ENCODE measurements around the gene HP.
"Not testable (repeated sequence)": the region's sequence is repeated elsewhere in the genome, so short reads cannot be mapped to it uniquely, and the experiment has no call there.

HP gene

DNA sequence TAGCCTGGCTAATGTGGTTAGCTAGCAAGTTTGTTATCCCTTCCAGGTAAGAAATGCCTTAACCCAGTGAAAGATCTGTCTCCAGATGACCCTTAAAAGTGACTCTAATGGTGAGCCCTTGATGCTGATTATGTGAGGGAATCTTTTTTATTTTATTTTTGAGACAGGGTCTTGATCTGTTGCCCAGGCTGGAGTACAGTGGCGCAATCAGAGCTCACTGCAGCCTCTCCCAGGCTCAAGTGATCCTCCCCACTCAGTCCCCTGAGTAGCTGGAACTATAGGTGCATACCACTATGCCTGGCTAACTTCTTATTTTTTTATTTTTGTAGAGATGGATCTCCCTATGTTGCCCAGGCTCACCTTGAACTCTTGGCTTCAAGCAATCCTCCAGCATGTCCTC, 10.8 kb upstream of the HP start:
- no peak for DNase-seq

DNA sequence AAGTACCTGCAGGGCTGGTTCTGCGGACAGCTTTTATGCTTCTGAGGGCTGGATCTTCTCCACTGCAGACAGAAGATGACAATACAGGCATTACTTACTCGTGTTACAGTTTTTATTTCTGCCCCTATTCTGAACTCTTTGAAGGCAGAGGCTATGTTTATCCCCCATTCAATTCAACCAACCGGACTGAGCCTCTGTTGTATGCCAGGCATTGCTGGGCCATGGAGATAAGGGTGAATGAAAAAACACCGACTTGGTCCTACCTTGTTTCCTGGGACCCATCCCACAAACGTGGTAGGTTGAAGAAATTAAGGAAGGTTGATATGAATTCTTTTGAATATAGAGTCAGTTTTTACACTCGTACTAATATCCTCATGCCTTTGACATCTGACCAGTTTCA, 10.0 kb upstream of the HP start:
- no peak for DNase-seq

DNA sequence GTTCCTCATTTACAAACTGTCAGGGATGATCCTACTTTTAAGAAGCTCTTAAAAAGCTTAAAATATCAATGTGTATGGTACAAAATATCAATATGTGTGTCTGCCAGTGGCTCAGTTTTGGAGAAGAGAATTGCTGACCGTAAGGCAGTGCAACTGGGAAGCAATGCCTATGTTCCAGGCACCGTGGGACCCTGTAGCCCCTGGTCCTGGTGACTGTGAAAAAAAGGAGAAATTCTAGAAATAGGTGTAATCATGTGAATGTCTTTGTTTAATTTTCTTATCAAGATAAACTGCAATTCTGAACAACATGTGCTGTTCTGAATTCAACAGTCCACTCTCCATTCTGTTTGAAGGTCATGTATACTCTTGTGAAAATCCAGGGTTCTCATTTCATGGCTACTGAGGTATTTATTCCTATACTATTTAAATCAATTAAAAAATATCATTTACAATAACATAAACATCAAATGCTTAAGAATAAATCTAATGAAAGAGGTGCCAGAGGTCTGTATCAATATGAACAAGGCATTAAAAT, 9.4 kb upstream of the HP start:
- DNase-seq: no peak

DNA sequence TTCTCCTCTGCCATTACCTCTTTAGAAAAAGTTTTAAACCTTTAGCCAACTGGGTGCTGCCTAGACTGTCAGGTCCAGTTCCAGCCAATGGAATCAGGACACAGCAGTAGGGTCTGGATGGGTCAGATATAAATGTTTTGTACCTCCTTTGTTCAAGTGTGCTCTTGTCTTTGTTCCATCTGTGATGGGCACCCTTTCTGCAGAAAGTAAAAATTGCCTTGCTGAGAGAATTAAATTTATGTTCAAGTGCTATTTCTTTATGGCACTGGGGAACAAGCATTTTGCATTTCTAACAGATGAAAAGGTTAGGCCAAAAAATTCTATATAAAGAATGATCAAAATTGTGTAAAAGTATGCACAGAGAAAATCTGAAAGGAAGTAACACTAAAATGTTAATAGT, 5.2 kb upstream of the HP start:
- DNase-seq: no peak

DNA sequence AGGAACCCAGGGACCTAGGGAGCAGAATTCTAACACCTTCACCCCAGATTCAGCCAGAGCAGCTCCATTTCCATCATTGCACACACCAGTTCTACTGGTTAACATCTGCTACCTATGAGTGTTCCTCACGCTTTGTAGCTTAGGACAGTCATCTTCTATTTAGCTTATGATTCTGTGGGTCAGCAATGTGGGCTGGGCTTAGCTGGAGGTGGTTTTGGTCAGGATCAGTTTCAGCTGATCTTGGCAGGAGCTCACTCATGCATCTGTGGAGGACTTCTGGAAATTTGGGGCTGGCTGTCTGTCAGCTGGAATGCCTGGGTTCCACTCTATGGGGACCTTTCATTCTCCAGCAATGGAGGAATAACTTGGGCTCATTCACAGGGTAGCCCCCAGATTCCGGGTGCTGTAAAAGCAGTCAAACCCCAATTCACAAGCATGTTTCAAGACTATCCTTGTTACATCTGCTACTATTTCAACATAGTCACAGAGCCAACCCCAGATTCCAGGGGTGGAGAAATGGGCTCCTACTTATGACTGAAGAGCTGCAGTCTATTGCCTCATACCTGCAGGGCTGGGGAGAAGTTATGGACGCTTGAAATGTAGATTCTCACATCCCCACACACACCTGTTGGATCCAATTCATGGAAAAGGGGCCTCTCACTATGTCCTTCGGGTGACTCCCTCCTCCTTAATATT, 3.4 kb upstream of the HP start:
- DNase-seq: no peak

DNA sequence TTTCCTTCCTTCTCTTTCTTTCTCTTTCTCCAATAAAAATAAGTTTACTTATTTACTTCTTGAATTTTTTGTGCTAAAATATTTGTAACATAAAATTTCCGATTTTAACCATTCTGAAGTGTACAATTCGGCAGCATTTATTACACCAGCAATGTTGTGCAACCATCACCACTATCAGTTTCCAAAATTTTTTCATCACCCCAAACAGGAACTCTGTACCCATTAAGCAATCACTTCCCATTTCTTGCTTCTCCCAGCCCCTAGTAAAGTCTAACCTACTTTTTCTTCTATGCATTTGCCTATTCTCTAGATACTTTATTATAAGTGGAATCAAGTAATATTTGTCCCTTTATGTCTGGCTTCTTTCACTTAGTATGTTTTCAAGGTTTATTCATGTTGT, 2.5 kb upstream of the HP start:
- DNase-seq: no peak

DNA sequence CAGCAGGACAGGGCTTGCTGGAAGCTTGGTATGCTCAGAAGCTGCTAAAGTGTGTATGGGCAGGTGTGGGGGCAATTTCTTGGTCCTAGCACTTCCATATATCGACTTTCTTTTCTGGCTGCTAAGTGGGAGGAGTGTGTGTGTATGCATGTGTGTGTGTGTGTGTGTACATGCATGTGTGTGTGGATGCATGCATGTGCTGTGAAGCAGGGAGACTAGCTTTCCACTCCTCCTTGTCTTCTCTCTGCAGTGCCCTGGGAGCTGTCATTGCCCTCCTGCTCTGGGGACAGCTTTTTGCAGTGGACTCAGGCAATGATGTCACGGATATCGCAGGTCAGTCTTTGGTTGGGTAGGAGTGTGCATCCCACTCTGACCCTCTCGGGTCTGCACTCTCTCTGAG, 1.6 kb downstream of the HP start:
- no peak for DNase-seq

DNA sequence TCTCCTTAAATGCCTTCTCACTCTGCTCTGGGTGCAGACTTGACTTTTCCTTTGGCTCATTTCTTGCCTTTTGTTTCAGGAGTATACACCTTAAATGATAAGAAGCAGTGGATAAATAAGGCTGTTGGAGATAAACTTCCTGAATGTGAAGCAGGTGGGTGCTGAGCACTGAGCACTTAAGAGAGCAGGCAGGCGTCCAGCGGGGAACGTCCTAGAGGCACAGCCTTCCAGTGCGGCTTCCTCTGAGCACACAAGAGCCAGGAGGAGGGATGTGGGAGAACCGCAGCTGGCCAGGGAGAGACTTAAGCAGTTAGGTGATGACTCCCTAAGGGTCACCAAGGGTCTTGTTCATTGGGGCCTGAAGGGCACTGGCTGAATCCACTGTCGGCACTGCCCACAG, 3.0 kb downstream of the HP start:
- DNase-seq: not testable (repeated sequence)

DNA sequence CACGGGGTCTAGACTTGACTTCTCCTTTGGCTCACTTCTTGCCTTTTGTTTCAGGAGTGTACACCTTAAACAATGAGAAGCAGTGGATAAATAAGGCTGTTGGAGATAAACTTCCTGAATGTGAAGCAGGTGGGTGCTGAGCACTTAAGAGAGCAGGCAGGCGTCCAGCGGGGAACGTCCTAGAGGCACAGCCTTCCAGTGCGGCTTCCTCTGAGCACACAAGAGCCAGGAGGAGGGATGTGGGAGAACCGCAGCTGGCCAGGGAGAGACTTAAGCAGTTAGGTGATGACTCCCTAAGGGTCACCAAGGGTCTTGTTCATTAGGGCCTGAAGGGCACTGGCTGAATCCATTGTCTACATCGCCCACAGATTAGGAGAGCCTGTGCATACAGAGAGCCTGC, 4.8 kb downstream of the HP start:
- DNase-seq: not testable (repeated sequence)

DNA sequence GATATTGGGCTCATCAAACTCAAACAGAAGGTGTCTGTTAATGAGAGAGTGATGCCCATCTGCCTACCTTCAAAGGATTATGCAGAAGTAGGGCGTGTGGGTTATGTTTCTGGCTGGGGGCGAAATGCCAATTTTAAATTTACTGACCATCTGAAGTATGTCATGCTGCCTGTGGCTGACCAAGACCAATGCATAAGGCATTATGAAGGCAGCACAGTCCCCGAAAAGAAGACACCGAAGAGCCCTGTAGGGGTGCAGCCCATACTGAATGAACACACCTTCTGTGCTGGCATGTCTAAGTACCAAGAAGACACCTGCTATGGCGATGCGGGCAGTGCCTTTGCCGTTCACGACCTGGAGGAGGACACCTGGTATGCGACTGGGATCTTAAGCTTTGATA, 6.1 kb downstream of the HP start:
- no peak for DNase-seq

DNA sequence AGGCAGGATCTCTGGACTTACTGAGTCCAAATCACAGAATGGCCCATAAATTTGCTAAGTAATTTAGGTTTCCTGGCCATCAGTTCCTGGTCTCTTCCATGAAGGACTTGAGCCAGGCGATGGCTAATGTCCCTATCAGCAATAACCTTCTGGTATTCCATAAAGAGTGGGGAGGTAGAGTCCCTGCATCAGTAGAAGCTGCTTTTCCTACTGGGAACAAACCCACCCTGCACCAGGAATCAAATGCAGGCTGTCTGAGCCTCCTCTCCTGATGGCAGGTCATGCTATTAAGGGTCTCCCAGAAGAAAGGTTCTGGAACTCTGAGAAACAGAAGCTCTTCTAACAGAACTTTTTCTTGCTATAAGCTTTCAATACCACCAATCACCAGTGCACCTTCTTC, 7.3 kb downstream of the HP start:
- DNase-seq: no peak

DNA sequence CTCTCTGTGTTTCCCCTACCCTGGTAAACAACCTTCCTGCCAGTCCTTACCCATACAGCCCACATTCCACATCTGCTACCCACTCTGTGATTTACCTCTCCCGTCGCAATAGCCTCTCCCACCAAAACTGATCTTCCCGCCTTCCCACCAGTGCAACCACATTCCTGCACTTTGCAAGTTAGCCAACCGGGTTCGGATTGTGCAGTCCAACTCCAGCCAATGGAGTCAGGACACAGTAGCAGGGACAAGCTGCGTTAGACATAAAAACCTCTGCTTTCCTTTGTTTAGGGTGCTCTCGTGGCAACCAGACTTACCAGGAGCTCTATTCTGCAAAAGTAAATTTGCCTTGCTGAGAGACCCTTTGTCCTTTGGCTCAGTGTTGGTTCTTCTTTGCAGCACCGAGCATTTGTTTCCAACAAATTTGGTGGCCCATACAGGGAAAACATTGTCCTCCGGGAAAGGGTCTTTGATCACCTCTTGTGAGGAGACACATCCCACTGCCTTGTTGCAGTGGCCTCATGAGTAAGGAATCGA, 10.1 kb downstream of the HP start:
- DNase-seq: no peak

DNA sequence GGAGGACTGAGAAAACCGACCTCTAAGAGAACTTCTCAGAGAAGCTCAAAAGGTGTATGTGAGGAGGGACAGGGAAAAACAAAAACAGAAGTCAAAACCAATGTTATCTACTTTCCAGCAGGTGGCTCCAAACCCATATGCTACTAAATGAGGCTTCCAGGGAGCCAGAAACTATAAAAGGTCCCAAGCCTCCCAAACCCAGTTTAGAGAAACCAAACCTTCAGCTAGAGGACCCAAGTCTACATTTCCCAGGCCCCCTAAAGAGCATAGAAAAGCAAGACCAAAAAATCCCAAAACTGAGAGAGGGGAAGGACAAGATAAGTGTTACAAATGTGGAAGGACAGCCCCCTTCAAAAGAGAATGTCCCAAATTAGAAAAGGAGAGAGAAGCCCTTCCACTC, 12.4 kb downstream of the HP start:
- no peak for DNase-seq

DNA sequence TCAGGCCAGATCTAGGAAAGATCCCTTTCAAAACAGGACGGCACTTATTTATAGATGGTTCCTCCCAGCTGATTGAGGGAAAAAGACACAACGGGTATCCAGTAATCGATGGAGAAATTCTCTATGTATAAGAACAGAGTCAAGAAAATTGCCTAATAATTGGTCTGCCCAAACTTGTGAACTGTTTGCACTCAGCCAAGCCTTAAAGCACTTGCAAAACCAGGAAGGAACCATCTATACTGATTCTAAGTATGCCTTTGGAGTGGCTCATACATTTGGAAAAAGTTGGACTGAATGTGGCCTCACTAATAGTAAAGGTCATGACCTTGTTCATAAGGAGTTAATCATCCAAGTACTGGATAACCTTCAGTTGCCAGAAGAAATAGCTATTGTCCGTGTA, 14.6 kb downstream of the HP start:
- no peak for DNase-seq

DNA sequence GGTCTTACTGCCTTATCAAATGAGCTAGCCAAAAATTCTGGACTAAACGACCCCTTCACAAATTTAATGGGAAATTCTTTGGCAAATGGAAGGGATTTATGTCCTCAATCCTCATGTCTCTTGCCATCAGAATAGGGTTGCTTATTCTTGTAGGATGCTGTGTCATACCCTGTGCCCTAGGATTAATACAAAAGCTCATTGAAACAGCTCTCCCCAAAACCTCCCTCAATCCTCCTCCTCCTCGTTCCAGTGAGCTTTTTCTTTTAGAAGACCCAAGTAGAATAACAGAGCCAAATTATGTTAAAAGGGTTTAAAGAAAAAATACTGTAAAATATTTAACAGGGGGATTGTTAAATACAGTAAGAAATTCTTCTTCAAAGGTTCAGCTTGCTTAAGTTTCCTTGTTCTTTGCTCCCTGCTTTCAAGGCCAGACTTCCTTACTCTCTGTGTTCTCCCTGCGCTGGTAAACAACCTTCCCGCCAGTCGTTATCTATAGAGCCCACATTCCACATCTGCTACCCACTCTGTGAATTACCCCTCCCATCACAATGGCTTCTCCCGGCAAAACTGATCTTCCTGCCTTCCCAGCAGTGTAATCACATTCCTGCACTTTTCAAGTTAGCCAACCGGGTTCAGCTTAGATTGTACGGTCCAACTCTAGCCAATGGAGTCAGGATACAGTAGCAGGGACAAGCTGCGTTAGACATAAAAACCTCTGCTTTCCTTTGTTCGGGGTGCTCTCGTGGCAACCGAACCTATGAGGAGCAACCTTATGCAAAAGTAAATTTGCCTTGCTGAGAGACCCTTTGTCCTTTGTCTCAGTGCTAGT, 18.4 kb downstream of the HP start:
- DNase-seq: no peak

DNA sequence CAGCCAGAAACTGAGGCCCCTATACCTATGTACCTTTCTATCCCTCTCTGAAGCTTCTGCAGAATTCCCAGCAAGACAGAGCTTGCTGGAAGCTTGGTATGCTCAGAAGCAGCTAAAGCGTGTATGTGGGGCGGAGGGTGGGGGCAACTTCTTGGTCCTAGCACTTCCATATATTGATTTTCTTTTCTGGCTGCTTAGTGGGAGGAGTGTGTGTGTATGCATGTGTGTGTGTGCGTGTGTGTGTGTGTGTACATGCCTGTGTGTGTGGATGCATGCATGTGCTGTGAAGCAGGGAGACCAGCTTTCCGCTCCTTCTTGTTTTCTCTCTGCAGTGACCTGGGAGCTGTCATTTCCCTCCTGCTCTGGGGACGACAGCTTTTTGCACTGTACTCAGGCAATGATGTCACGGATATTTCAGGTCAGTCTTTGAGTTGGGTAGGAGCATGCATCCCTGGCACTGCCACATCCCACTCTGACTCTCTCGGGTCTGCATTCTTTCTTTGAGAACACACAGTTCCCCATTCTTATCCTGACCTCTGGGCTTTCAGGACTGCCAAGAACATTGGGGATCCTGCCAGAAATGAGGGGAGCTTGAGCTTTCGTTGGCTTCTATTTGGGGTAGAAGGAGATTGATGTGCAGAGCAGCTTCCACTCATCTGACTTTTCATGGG, 19.4 kb downstream of the HP start:
- no peak for DNase-seq

DNA sequence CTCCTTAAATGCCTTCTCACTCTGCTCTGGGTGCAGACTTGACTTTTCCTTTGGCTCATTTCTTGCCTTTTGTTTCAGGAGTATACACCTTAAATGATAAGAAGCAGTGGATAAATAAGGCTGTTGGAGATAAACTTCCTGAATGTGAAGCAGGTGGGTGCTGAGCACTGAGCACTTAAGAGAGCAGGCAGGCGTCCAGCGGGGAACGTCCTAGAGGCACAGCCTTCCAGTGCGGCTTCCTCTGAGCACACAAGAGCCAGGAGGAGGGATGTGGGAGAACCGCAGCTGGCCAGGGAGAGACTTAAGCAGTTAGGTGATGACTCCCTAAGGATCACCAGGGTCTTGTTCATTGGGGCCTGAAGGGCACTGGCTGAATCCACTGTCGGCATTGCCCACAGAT, 20.8 kb downstream of the HP start:
- not testable (repeated sequence) for DNase-seq

DNA sequence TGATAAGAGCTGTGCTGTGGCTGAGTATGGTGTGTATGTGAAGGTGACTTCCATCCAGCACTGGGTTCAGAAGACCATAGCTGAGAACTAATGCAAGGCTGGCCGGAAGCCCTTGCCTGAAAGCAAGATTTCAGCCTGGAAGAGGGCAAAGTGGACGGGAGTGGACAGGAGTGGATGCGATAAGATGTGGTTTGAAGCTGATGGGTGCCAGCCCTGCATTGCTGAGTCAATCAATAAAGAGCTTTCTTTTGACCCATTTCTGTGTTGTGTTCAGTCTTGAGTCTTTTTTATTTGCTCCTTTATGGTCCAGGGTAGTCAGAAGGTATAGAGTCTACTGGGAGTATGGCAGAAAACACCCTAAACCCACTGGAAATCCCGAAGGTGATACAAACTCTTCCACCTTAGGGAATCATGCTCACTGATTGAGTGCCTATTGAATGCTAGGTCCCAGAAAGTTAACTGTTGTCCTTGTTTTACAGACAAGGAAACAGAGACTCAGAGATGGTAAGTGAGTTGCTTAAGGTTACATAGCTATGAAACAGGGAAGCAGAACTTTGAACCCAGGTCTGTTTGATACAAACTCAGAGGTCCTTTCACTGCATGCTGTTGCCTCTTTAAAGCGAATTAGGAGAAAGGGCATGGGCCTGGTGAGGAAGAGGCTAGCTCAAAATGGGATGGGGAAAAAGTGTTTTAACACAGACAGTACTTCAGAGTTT, 22.8 kb downstream of the HP start:
- DNase-seq: not testable (repeated sequence)

DNA sequence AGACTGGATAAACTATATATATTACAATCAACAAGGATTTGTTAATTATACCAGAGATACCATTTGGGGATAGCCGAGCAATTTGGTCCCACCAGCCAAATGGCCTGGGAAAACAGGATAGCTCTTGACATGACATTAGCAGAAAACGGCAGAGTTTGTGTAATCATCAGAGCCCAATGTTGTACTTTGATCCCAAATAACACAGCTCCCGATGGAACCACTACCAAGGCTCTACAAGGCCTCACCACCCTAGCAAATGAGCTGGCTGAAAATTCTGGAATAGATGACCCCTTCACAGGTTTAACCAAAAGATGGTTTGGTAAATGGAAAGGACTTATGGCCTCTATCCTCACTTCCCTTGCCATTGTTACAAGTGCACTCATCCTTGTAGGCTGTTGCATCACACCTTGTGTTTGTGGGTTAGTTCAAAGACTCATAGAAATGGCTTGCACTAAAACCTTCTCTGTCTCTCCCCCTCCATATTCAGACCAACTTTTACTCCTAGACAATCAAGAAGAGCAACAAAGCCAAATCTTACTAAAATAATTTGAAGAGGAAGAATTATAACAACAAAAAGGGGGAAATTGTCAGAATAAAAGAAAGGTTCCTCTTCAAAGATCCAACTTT, 29.6 kb downstream of the HP start:
- no peak for DNase-seq

DNA sequence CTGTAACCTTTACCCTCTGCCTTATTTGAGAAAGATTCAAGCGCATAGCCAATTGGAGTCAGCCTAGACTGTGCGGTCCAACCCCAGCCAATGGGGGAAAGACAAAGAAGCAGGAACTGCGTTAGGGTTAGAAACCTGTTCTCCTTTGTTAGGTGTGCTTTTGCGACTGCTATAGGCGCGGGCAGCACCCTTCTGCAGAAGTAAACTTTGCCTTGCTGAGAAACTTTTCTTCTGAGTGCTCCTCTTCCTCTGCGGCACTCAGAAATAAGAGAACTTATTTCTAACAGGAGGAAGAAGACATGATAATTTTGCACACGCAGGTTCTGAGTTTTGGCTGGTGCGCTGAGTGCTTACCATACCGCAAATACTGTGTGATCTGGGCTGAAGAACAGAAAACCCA, 30.1 kb downstream of the HP start:
- no peak for DNase-seq

DNA sequence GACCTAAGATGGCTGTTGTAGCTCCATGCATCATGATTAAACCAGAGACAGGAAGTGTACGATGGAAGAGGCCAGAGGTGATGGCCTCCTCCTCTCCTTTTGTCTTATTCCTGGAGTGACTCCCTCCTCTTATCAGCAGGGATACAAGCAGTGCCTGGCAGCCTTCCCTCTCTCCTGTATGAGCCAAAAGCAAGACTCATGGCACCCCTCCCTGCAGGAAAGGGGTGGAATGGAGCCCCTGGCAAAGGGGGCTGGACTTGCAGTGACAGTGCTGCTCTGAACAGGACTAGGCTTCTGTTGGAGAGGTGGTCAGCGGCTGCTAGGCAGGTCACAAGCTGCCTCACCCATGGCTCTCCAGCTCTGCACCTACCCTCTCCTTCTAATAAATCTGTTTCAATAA, 30.7 kb downstream of the HP start:
- no peak for DNase-seq

DNA sequence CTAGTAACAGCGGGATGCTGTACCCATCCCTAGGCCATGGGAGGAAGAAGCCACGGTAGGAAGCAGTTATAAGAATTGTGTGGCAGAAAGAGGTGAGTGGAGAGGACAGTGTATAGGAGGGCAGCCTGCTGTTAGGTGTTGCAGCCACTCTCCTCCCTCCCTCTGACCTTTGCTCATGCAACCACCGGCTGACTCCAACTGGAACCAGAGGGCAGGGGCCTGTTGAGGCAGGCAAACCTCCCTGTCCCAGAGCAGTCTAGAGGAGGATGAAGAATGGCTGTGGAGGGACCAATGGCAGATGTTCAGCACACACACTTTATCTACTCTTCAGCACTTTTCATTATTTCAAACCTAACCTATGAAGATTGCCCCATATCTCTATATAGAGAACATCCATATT, 36.9 kb downstream of the HP start:
- DNase-seq: no peak

Data from GOT3 (cell line).